IPS-18a (cell line): ENCODE measurements around the gene ATAD3A.
"Not testable (repeated sequence)": the region's sequence is repeated elsewhere in the genome, so short reads cannot be mapped to it uniquely, and the experiment has no call there.

Experiments
- H3K27ac ChIP-seq: one replicate; pipeline ENCODE4 v1.5.1; 2013; ENCODE audit warnings: low read length
- H3K27me3 ChIP-seq: one replicate; pipeline ENCODE4 v1.6.1; 2013; ENCODE audit warnings: mild to moderate bottlenecking, low read length; ENCODE audit not compliant: control insufficient read depth, insufficient read depth
- H3K36me3 ChIP-seq: one replicate; pipeline ENCODE4 v1.6.1; 2013; ENCODE audit warnings: low read depth, low read length; ENCODE audit not compliant: control insufficient read depth
- H3K4me1 ChIP-seq: one replicate; pipeline ENCODE4 v1.6.1; 2013; ENCODE audit warnings: low read depth, low read length; ENCODE audit not compliant: control insufficient read depth
- H3K4me3 ChIP-seq: one replicate; pipeline ENCODE4 v1.5.1; 2013; ENCODE audit warnings: low read length
- H3K9ac ChIP-seq: one replicate; pipeline ENCODE4 v1.6.1; 2013; ENCODE audit warnings: mild to moderate bottlenecking, low read length, moderate library complexity
- H3K9me3 ChIP-seq: one replicate; pipeline ENCODE4 v1.6.1; 2013; ENCODE audit warnings: low read depth, low read length; ENCODE audit not compliant: control insufficient read depth

The ATAD3A gene

DNA sequence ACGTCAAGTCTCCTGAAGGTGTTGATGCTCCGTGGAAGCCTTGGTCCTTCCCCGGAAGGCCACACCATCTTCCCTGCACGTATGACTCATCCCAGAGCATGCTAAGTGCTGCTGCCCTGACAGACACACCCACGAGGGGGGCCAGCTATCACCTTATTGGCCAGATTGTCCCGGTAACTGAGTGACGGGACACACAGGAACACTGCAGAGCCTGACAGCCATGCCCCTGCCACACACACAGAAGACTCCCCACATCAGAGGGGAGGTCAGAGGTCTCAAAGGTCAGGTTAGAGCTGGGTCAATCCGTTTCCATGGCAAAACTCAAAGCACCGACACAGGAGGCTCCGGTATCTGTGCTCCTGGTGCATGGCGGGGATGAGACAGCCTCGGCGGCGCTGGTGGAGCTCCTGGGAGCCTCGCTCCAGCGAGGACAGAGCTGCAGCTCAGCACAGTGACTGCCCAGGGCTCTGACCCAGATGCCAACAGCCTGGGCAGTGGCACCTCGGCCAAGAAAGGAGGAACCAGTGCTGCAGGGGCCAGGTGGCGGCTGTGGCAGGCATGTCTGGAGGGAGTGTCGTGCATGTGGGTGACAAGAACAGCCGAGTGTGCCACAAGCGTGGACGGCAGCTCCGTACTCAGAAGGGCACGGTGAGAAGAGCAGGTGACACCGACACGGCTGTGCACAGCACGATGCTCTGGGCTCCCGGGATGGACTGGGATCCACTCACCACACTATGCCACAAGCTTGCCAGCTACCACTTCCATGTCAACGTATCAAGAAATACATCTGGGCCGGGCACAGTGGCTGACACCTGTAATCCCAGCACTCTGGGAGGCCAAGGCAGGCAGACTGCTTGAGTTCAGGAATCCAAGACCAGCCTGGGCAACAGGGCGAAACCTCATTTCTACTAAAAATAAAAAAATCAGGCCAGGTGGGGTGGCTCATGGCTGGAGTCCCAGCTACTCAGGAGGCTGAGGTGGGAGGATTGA lies 43.3 kb downstream of the ATAD3A start:
- Histone ChIP-seq H3K9ac (no peak overlapping the region), H3K4me1 (no peaks in the 10 kb centered on the region), H3K4me3 (no peak overlapping the region), H3K27me3 (no peaks in the 10 kb centered on the region), H3K36me3 (peaks cover under 1% of the 10 kb centered on the region), H3K27ac (no peak overlapping the region), H3K9me3 (no peaks in the 10 kb centered on the region)

DNA sequence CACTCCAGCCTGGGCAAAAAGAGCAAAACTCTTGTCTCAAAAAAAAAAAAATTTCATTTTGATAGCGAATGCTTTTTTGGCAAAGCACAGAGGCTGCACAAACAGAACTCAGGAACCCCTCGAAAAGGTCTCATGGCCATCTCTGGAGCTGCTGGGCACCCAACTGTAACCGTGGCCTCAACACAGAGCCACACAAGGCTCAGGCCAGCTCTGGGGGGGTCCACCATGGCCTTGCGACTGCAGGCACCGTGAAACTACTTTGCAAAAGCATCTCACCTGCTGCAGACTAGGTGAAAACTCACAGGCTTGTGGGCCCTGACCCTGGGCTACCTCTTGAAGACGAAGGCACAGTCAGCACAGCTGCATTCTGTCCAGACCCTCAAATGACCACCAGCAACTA lies 44.5 kb downstream of the ATAD3A start:
- no peak overlapping the region for H3K27ac ChIP-seq
- H3K9me3 ChIP-seq: no peaks in the 10 kb centered on the region
- no peaks in the 10 kb centered on the region for H3K27me3 ChIP-seq
- H3K36me3 ChIP-seq: peaks cover 6% of the 10 kb centered on the region
- no peak overlapping the region for H3K9ac ChIP-seq
- no peaks in the 10 kb centered on the region for H3K4me1 ChIP-seq
- H3K4me3 ChIP-seq: no peak overlapping the region

DNA sequence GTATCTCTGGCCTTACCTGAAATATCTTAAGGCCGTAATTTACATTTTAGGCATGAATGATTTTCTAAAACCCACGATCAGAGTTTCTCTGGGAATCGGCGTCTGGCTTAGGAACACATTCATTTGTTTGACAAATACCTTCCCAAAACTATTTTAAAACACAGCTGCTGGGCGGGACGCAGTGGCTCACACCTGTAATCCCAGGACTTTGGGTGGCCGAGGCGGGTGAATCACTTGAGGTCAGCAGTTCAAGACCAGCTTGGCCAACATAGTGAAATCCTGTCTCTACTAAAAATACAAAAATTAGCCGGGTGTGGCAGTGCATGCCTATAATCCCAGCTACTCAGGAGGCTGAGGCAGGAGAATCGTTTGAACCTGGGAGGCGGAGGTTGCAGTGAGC lies 45.0 kb downstream of the ATAD3A start:
- H3K9me3 ChIP-seq, H3K4me3 ChIP-seq, H3K4me1 ChIP-seq, H3K27me3 ChIP-seq, H3K27ac ChIP-seq, H3K9ac ChIP-seq: not testable (repeated sequence)
- H3K36me3 ChIP-seq: peaks cover 11% of the 10 kb centered on the region

DNA sequence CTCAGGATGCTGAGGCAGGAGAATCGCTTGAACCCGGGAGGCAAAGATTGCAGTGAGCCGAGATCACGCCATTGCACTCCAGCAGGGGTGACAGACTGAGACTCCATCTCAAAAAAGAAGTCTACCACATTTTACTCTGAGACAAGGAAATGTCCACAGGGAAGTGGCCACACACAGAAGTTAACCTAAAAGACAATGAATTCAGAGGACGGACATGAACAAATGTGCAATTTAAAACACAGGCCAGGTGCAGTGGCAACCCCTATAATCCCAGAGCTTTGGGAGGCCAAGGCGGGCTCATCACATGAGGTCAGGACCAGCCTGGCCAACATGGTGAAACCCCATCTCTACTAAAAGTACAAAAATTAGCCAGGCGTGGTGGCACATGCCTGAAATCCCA lies 45.7 kb downstream of the ATAD3A start:
- not testable (repeated sequence) for H3K9me3 ChIP-seq, H3K9ac ChIP-seq, H3K27ac ChIP-seq, H3K4me1 ChIP-seq, H3K4me3 ChIP-seq, H3K27me3 ChIP-seq
- H3K36me3 ChIP-seq: peaks cover 18% of the 10 kb centered on the region

DNA sequence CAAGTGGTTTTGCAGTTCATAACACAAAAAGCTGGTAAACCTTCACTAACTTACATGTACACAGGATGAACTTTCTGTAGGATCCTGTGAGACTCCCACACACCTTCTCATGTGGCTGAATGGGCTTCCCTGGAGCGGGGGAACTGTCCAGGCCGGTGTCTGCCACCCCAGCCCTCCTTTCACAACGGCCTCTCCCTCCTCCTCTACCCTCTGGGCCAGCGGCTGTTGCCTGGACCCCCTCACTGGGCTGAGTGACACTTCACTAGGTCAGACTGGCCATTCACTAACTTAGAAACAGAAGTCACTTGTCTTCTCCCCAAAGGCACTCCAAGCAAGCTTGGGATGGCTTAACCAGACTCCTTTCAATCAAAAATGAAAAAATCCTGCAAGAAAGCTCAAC lies 46.6 kb downstream of the ATAD3A start:
- Histone ChIP-seq H3K4me3 (no peak overlapping the region), H3K9ac (no peak overlapping the region), H3K9me3 (no peaks in the 10 kb centered on the region), H3K4me1 (no peaks in the 10 kb centered on the region), H3K36me3 (peaks cover 24% of the 10 kb centered on the region), H3K27me3 (no peaks in the 10 kb centered on the region), H3K27ac (no peak overlapping the region)

DNA sequence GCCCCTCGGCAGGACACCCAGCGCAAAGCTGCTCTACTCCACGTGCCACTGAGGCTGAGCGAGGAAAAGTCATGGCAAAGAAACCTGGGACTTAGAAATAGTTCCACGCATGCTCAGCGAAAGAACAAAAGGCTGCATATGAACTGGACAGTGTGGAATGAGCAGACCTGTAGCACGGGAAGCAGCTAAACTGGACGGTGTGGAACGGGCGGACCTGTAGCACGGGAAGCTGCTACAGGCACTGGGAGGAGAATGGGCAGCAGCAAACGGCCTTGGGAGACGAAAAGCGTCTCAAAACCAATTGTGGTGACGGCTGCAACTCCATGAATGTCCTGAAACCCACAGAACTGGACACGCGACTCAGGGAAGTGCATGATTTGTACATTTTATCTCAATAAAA lies 47.1 kb downstream of the ATAD3A start:
- no peak overlapping the region for H3K9ac ChIP-seq

DNA sequence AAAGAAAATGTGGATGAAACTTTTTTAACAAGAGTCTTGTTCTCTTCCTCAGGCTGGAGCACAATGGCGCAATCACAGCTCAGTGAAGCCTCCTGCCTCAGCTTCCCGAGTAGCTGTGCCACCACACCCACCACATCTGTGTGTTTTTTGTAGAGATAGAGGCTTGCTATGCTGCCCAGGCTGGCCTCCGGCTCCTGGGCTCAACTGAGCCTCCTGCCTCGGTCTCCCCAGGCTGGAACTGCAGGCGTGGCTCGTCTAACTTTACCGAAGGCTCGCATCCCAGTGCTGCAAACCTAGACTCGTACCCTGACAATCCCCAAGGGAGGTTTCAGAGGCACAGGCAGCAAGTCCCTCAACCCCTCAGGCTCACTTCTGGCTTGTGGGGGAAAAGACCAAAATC lies 48.2 kb downstream of the ATAD3A start:
- Histone ChIP-seq H3K27ac (no peak overlapping the region), H3K4me1 (no peaks in the 10 kb centered on the region), H3K27me3 (no peaks in the 10 kb centered on the region), H3K36me3 (peaks cover 36% of the 10 kb centered on the region), H3K9me3 (no peaks in the 10 kb centered on the region), H3K4me3 (no peak overlapping the region), H3K9ac (no peak overlapping the region)

More for the DNA sequence above, 47.1 kb downstream of the ATAD3A start:
- Histone ChIP-seq H3K9me3 (no peaks in the 10 kb centered on the region), H3K4me1 (no peaks in the 10 kb centered on the region), H3K27me3 (no peaks in the 10 kb centered on the region), H3K4me3 (no peak overlapping the region), H3K36me3 (peaks cover 28% of the 10 kb centered on the region), H3K27ac (no peak overlapping the region)

DNA sequence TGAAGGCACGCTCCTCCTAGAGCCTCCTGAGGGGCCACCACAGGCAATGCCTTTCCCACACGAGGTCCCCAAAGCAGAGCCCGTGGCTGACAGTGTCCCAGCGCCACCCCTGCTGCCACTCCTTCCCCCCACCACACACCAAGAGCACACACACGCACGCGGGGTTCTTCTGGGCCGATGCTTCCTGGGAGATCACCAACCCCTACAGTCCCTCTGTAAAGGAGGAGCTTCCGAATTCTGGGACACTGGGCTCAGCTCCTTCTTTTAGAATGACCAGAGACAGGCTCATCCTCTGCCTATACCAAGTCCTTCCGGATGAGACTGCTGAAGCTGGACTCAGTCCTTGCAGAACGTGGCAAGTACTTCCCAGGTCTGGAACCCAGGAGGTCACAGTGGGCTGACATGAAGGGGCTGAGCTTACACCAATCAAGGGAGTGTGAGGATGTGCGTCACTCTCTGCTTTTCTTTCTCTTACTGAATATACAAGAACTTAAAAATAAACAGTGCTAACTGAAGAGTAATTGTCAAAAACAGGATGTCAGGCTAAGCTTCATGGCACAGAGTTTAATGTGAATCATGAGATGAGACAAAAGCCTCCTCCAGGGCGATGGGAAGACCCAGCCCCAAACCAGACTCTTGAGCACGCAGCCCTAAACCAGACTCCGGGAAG lies 50.0 kb downstream of the ATAD3A start:
- peaks cover 45% of the 10 kb centered on the region for H3K36me3 ChIP-seq
- no peak overlapping the region for H3K4me3 ChIP-seq
- H3K27me3 ChIP-seq: no peaks in the 10 kb centered on the region
- no peak overlapping the region for H3K27ac ChIP-seq
- H3K9me3 ChIP-seq: no peaks in the 10 kb centered on the region
- no peak overlapping the region for H3K9ac ChIP-seq
- no peaks in the 10 kb centered on the region for H3K4me1 ChIP-seq

DNA sequence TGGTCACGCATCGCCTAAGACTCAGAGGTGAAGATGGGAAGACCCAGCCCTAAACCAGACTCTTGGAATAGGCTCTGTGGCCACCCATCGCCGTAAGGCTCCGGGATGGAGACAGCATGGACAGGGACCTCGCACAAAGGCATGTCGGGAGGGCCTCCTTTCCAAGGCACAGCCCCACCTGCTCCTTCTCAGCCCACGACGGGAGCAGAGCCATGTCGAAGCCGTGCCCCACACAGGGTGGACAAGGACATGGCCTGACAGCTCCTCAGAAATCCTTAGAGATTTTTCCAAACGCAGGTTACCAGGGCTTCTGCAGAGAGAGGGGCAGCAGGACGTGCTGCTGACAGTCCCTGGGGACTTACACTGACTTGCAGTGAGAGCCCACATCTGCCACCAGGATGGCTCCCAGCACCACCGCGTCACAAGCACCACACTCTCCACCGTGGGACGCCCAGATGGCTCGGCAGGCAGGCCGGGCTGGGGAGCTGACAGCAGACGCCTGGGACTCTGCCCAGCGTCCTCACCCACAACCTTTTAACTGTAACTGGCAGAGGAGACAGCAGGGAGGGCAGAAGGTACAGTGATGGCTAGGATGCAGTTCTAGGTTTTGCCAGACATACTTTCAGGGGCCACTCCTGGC lies 50.7 kb downstream of the ATAD3A start:
- Histone ChIP-seq H3K4me3 (no peak overlapping the region), H3K36me3 (peaks cover 45% of the 10 kb centered on the region), H3K9ac (no peak overlapping the region), H3K4me1 (no peaks in the 10 kb centered on the region), H3K27me3 (no peaks in the 10 kb centered on the region), H3K9me3 (no peaks in the 10 kb centered on the region), H3K27ac (no peak overlapping the region)

DNA sequence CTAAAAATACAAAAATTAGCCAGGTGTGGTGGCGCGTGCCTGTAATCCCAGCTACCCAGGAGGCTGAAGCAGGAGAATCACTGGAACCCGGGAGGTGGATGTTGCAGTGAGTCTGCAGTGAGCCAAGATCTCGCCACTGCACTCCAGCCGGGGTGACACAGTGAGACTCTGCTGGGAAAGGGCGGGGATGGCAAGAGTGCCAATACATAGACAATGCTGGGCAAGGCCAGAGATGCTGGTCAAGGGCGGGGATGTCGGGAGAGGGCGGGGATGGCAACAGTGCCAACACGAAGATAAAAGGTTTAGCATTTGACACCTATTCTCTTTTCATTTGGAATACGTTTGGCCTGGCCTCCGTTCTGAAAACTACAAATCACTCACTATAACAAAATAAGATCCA lies 51.7 kb downstream of the ATAD3A start:
- H3K9me3 ChIP-seq: no peaks in the 10 kb centered on the region
- no peaks in the 10 kb centered on the region for H3K27me3 ChIP-seq
- H3K9ac ChIP-seq: no peak overlapping the region
- no peak overlapping the region for H3K27ac ChIP-seq
- no peak overlapping the region for H3K4me3 ChIP-seq
- no peaks in the 10 kb centered on the region for H3K4me1 ChIP-seq
- H3K36me3 ChIP-seq: peaks cover 45% of the 10 kb centered on the region

DNA sequence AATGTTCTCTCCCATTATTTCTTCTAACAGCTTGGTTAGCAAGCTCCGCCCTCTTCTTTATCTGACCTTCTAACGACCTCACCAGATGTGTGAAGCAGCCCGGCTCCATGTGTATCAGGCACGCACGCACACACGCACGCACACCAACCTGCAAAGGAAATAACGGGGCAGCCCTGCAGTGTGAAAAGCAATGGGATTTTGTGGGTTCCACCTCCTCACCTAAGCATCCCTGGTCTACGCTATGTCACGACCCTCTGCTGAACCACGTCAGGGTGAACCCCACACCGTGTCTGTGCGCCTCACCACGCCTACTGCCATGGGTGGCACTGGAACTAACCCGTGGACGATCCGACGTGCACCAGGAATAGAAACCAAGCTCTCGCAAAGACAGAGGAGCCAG lies 52.3 kb downstream of the ATAD3A start:
- Histone ChIP-seq H3K4me1 (no peaks in the 10 kb centered on the region), H3K9me3 (no peaks in the 10 kb centered on the region), H3K27ac (no peak overlapping the region), H3K36me3 (peaks cover 45% of the 10 kb centered on the region), H3K27me3 (no peaks in the 10 kb centered on the region), H3K4me3 (no peak overlapping the region), H3K9ac (no peak overlapping the region)
